Measurements from ENCODE around the gene MTF1.

DNA sequence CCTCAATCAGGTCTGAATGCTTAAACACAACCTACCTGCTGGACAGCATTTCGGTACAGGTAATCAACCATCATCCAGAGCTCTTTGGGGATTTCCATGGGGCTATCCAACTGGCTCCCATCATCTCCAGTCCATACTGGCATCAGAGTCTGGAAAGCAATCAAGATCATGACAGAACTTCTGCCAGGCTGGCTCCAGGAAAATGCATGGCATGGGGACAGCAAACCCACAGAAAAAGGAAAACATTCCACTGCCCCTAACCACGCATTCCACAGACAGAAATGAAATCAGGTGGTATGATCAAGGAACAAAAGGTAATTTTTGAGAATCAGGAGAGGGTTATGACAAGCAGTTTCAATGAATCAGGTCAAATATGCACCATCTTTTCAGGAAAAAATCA, 9.1 kb upstream of the MTF1 start:
- TF ChIP-seq, protein P1, sequence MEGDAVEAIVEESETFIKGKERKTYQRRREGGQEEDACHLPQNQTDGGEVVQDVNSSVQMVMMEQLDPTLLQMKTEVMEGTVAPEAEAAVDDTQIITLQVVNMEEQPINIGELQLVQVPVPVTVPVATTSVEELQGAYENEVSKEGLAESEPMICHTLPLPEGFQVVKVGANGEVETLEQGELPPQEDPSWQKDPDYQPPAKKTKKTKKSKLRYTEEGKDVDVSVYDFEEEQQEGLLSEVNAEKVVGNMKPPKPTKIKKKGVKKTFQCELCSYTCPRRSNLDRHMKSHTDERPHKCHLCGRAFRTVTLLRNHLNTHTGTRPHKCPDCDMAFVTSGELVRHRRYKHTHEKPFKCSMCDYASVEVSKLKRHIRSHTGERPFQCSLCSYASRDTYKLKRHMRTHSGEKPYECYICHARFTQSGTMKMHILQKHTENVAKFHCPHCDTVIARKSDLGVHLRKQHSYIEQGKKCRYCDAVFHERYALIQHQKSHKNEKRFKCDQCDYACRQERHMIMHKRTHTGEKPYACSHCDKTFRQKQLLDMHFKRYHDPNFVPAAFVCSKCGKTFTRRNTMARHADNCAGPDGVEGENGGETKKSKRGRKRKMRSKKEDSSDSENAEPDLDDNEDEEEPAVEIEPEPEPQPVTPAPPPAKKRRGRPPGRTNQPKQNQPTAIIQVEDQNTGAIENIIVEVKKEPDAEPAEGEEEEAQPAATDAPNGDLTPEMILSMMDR (IDR thresholded peaks at IDR 0.05 in 8 of 11, conservative IDR thresholded peaks at IDR 0.05 in 3 of 11): no peak
- TF ChIP-seq POLR2A (IDR thresholded peaks at IDR 0.05): no peak

Measured in spleen (tissue), 7 donors.